Measurements from ENCODE around the gene CCDC8.

DNA sequence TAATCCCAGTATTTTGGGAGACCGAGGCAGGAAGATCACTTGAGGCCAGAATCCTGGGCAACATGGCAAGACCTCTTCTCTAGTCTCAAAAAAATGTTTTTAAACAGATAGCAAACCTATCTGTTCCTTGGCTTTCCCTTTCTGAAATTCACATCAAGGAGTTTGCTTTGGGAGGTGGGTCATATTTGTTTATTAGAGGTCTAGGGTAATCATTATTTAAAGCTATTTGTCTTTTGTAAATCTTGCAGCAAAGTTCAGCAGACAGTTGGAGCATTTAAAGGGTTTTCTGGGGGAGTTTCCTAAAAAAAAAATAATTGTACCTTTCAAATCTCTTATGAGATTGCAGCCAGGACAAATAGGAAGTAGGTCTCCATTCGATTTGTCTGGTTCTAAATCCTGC is 49.0 kb downstream of the CCDC8 start:
- TF ChIP-seq YY1 (IDR thresholded peaks at IDR 0.05; ENCODE audit: insufficient read depth, insufficient read length) (no peak), ZNF274 (IDR thresholded peaks at IDR 0.05; ENCODE audit: low read depth, low read length) (no peak), SUZ12 (IDR thresholded peaks at IDR 0.05; ENCODE audit: extremely low read depth, insufficient read depth, insufficient read length) (no peak)
